OCI-LY1 (cell line): Measurements from ENCODE around the gene KRT84.

Source experiments
- H2AFZ ChIP-seq: fragments of 200-600 bp; sonication (generic), shearing (Covaris generic); 2 replicates; pipeline ENCODE4 v1.6.0; 2014; ENCODE audit warnings: antibody characterized with exemption, mild to moderate bottlenecking, low read length
- H3F3A ChIP-seq: fragments of 200-600 bp; sonication (generic), shearing (Covaris generic); 2 replicates; pipeline ENCODE4 v1.6.0; 2014; ENCODE audit warnings: mild to moderate bottlenecking, antibody characterized with exemption, low read length, moderate library complexity; ENCODE audit not compliant: insufficient read depth
- H3K27ac ChIP-seq: fragments of 200-600 bp; sonication (generic); 2 replicates; pipeline ENCODE4 v1.5.1; 2014; ENCODE audit warnings: low read length, mixed run types, mild to moderate bottlenecking, low read depth; ENCODE audit not compliant: poor library complexity, severe bottlenecking
- H3K27me3 ChIP-seq: fragments of 200-600 bp; sonication (generic); 2 replicates; pipeline ENCODE4 v1.6.0; 2014; ENCODE audit warnings: antibody characterized with exemption, mild to moderate bottlenecking, low read length, moderate library complexity; ENCODE audit not compliant: insufficient read depth
- H3K36me3 ChIP-seq: fragments of 200-600 bp; sonication (generic); 2 replicates; pipeline ENCODE4 v1.6.1; 2014; ENCODE audit warnings: mild to moderate bottlenecking, antibody characterized with exemption, low read length, moderate library complexity, mixed read lengths; ENCODE audit not compliant: insufficient read depth
- H3K4me1 ChIP-seq: fragments of 200-600 bp; sonication (generic); 2 replicates; pipeline ENCODE4 v1.5.1; 2014; ENCODE audit warnings: mild to moderate bottlenecking, low read length, moderate library complexity; ENCODE audit not compliant: insufficient read depth, severe bottlenecking
- H3K4me2 ChIP-seq: fragments of 200-600 bp; sonication (generic), shearing (Covaris generic); 2 replicates; pipeline ENCODE4 v1.6.1; 2014; ENCODE audit warnings: low read length
- H3K4me3 ChIP-seq: fragments of 200-600 bp; sonication (generic); 2 replicates; pipeline ENCODE4 v1.5.1; 2014; ENCODE audit warnings: low read length, low read depth, mild to moderate bottlenecking, mixed read lengths; ENCODE audit not compliant: poor library complexity, severe bottlenecking
- H3K79me2 ChIP-seq: fragments of 200-600 bp; shearing (Covaris generic); 2 replicates; pipeline ENCODE4 v1.6.1; 2016; ENCODE audit warnings: mixed run types, low read length, mixed read lengths; ENCODE audit not compliant: insufficient read depth
- H3K9ac ChIP-seq: fragments of 200-600 bp; sonication (generic), shearing (Covaris generic); 2 replicates; pipeline ENCODE4 v1.6.1; 2014; ENCODE audit warnings: mild to moderate bottlenecking, low read length, mixed read lengths
- H3K9me2 ChIP-seq: fragments of 200-600 bp; sonication (generic), shearing (Covaris generic); 2 replicates; pipeline ENCODE4 v1.6.1; 2014; ENCODE audit warnings: low read depth, mild to moderate bottlenecking, low read length, mixed read lengths
- H3K9me3 ChIP-seq: fragments of 200-600 bp; shearing (Covaris generic); 2 replicates; pipeline ENCODE4 v1.6.1; 2014; ENCODE audit warnings: low read length, mixed read lengths
- H4K20me1 ChIP-seq: fragments of 200-600 bp; sonication (generic), shearing (Covaris generic); 2 replicates; pipeline ENCODE4 v1.6.0; 2016; ENCODE audit warnings: mild to moderate bottlenecking, low read length; ENCODE audit not compliant: insufficient read depth
- CTCF ChIP-seq: fragments of 200-600 bp; sonication (generic), shearing (Covaris generic); IDR thresholded peaks from 2 replicates; pipeline ENCODE4 v1.5.1; 2017; ENCODE audit warnings: mild to moderate bottlenecking, antibody characterized with exemption, low read length, moderate library complexity, mixed read lengths
- EZH2 ChIP-seq: fragments of 200-600 bp; sonication (generic), shearing (Covaris generic); IDR thresholded peaks from 2 replicates; pipeline ENCODE4 v1.8.0; 2017; ENCODE audit warnings: borderline replicate concordance, mixed run types, mild to moderate bottlenecking, antibody characterized with exemption, low read length, moderate library complexity, mixed read lengths

KRT84 gene

DNA sequence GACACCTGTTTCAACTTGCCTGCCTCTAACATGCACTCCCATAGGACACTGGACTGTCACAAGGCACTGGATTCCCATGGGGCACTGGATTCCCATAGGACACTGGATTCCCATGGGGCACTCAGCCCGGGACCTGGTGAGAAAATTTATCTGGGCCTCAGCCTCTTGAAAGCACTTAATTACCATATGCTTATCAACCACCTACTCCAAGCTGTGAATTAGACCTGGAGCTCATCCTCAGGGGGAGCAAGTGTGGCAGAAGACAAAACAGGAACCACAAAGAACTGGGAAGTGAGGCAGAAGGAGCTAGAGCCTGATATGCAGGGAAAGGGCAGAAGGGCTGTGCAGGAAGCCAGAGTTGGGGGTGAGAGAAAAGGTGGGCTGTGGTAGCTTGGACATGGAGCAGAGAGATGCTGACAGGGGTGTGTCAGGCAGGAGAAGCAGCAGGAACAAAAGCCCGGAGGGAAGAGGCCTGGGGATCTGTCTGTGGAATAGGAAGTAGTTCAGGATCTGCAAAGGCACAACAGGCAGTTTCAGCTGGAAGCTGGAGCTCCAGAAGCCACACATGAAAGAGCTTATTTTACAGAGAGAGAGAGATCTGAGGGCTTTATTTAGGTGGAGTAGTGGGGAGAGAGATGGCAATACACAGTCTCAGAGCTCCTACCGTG is 17.6 kb upstream of the KRT84 start:
- H3K27me3 ChIP-seq: no peaks in the 10 kb centered on the region
- H3K4me3 ChIP-seq: no peak overlapping the region
- no peak overlapping the region for H2AFZ ChIP-seq
- no peaks in the 10 kb centered on the region for H3F3A ChIP-seq
- H3K9me3 ChIP-seq: no peaks in the 10 kb centered on the region
- H3K79me2 ChIP-seq: no peaks in the 10 kb centered on the region
- no peaks in the 10 kb centered on the region for H3K36me3 ChIP-seq
- no peaks in the 10 kb centered on the region for H4K20me1 ChIP-seq
- no peak overlapping the region for H3K4me2 ChIP-seq
- H3K9me2 ChIP-seq: no peaks in the 10 kb centered on the region
- H3K27ac ChIP-seq: no peak overlapping the region
- TF ChIP-seq EZH2 (no peak), CTCF (no peak)
- H3K4me1 ChIP-seq: no peaks in the 10 kb centered on the region
- H3K9ac ChIP-seq: no peak overlapping the region

- TF ChIP-seq EZH2 (no peak), CTCF (no peak)
- no peak overlapping the region for H3K27ac ChIP-seq
- H3K4me2 ChIP-seq: no peak overlapping the region
- no peaks in the 10 kb centered on the region for H3K36me3 ChIP-seq
- H2AFZ ChIP-seq: no peak overlapping the region
- no peaks in the 10 kb centered on the region for H3F3A ChIP-seq
- H3K4me1 ChIP-seq: no peaks in the 10 kb centered on the region
- no peaks in the 10 kb centered on the region for H4K20me1 ChIP-seq
- no peak overlapping the region for H3K9ac ChIP-seq
- no peaks in the 10 kb centered on the region for H3K9me2 ChIP-seq
- no peaks in the 10 kb centered on the region for H3K27me3 ChIP-seq
- no peaks in the 10 kb centered on the region for H3K79me2 ChIP-seq
- no peak overlapping the region for H3K4me3 ChIP-seq
- H3K9me3 ChIP-seq: no peaks in the 10 kb centered on the region
These were observed 16.9 kb upstream of the KRT84 start for GRCh38 chr12:52402377-52402776.

GRCh38 chr12:52401926-52402325 is 16.5 kb upstream of the KRT84 start:
- no peaks in the 10 kb centered on the region for H3K79me2 ChIP-seq
- H3K27ac ChIP-seq: no peak overlapping the region
- no peaks in the 10 kb centered on the region for H3K36me3 ChIP-seq
- no peaks in the 10 kb centered on the region for H3K4me1 ChIP-seq
- H3K9ac ChIP-seq: no peak overlapping the region
- no peak for TF ChIP-seq CTCF
- no peak for TF ChIP-seq EZH2
- H4K20me1 ChIP-seq: no peaks in the 10 kb centered on the region
- no peak overlapping the region for H3K4me3 ChIP-seq
- no peaks in the 10 kb centered on the region for H3K9me2 ChIP-seq
- H3K9me3 ChIP-seq: no peaks in the 10 kb centered on the region
- H3F3A ChIP-seq: no peaks in the 10 kb centered on the region
- H3K27me3 ChIP-seq: no peaks in the 10 kb centered on the region
- no peak overlapping the region for H2AFZ ChIP-seq
- no peak overlapping the region for H3K4me2 ChIP-seq
